ENCODE results near the gene ISYNA1. TPM values are rescaled to one million over a fixed set of nuclear protein-coding genes. Genes with fewer than 3 reads are reported as not detected.

Gene ISYNA1
- total and polyA plus RNA-seq, 2 of the 13 experiments (the other 11 are each of a cell fraction or from before 2014, with no cell fraction given), result 29.6 to 48.5 TPM

DNA sequence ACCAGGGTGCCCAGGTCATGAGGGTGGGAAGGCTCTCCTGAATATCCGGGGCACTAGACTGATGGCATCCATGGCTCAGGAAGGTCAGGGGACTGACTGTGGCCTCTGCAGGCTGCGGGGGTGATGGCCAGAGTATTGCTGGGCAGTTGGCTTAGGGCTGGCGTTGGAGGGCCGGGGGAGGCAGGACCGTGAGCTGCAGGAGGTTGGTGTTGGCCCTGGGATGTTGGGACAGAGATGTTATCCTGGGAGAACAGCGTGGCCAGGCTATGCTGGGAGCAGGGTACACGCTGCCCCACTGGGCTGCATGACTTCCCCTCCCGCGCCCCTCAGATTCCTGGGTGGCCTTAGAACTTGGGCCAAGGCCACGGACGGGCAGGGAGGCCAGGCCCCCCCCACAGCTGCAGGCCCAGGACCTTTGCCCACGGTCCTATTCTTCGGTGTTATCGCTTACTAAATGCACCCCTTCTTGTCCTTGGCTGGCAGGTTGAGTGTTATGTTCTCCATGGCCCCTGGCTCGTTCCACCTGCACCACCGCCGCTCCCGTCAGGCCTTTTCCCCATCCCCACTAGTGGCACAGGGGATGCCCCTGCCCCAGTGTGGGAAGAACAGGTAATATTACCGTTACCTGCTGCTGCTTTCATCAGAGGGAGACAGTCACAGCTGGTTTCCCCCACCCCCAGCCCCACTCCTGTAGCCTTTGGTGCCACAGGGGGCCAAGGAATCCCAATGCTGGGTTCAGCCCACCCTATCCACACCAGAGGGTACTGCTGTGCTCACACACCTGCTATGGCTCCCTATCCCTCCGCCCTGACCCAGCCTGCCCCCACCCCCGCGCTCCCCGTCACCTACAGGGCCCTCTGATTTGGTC lies 3.2 kb upstream of the ISYNA1 start (continued):
- TF ChIP-seq AKNA (CRISPR knock-in tag; IDR thresholded peaks at IDR 0.05; ENCODE audit: borderline replicate concordance), result no peak
- TF ChIP-seq ZNF773 (CRISPR knock-in tag; IDR thresholded peaks at IDR 0.05; ENCODE audit: borderline replicate concordance), result no peak
- TF ChIP-seq ZBED4 (CRISPR knock-in tag; IDR thresholded peaks at IDR 0.05; ENCODE audit: borderline replicate concordance), result no peak; the same call in 1 of the 2 replicates
- TF ChIP-seq TRIM24 (CRISPR knock-in tag; IDR thresholded peaks at IDR 0.05), result no peak
